ENCODE data around the gene KCNS1. TPM values are rescaled to one million over a fixed set of nuclear protein-coding genes. Genes with fewer than 3 reads are reported as not detected.
A peak's percentile ranks its signal among the peaks of the same experiment; 100 is the strongest.

Gene KCNS1
- total RNA-seq, 1 donor from 2014 or later = 2.2 TPM

- TF ChIP-seq CTCF (IDR thresholded peaks at IDR 0.05; ENCODE audit: insufficient read depth, low read depth, low read length) = no peak
- no peak for TF ChIP-seq EZH2 (IDR thresholded peaks at IDR 0.05; ENCODE audit: insufficient read depth, low read length)
- no peaks in the 10 kb centered on the region for H3K36me3 ChIP-seq (ENCODE audit: insufficient read depth, low read length)
- FAIRE-seq (no peak), DNase-seq (ENCODE audit: low read depth) (no peak)
- H3K4me2 ChIP-seq (ENCODE audit: low read length) = no peak overlapping the region
- H4K20me1 ChIP-seq (ENCODE audit: insufficient read depth, low read length) = no peaks in the 10 kb centered on the region
- H3K79me2 ChIP-seq (ENCODE audit: insufficient read depth, low read length) = no peaks in the 10 kb centered on the region
- H3K4me1 ChIP-seq (ENCODE audit: insufficient read depth, low read length) = no peaks in the 10 kb centered on the region
- H3K9me3 ChIP-seq (ENCODE audit: insufficient read depth, low read depth, low read length) = no peaks in the 10 kb centered on the region
- no peak overlapping the region for H3K9ac ChIP-seq (ENCODE audit: low read length)
- H3K27ac Mint-ChIP-seq (ENCODE audit: unreplicated experiment) = no peak overlapping the region
- H3K27ac ChIP-seq (ENCODE audit: low read depth, low read length) = no peak overlapping the region
- H3K4me3 ChIP-seq (ENCODE audit: insufficient read depth, low read depth, low read length) = no peak overlapping the region
- peaks cover 16% of the 10 kb centered on the region for H3K27me3 Mint-ChIP-seq (ENCODE audit: low read depth, unreplicated experiment)
- peaks cover 14% of the 10 kb centered on the region for H3K27me3 ChIP-seq (ENCODE audit: insufficient read depth, low read length)
- H3K36me3 Mint-ChIP-seq (ENCODE audit: low read depth, unreplicated experiment) = no peaks in the 10 kb centered on the region
- H2AFZ ChIP-seq (ENCODE audit: low read depth, low read length) = no peak overlapping the region
- no peaks in the 10 kb centered on the region for H3K9me3 Mint-ChIP-seq (ENCODE audit: unreplicated experiment)
- no peaks in the 10 kb centered on the region for H3K4me1 Mint-ChIP-seq (ENCODE audit: low read depth, unreplicated experiment)
- no peak overlapping the region for H3K4me3 Mint-ChIP-seq (ENCODE audit: unreplicated experiment)
These were observed 9.4 kb upstream of the KCNS1 start for GRCh38 chr20:45110301-45110700.

DNA sequence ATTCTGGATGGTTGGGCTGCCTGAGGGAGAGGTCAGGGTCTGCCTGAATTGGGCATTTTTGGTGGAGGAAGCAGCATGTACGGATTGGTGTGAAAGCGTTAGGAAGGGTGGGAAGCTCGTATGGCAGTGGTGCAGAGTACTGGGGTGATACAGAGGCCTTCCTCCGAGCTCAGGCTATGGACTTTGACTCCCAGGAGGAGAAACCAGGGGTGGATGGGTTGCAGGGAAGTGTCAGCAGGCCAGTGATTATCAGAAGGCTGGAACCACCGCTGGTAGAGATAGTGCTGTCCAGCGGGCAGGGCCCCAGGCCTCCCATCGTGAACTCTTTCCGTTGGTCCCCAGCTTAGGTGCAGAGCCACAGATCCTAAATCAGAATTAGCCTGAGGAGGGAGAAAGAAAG lies 8.7 kb upstream of the KCNS1 start:
- Histone ChIP-seq H3K9me3 (ENCODE audit: insufficient read depth, low read depth, low read length) (no peaks in the 10 kb centered on the region), H3K9ac (ENCODE audit: low read length) (no peak overlapping the region), H3K4me1 (ENCODE audit: insufficient read depth, low read length) (peaks cover 5% of the 10 kb centered on the region), H3K4me2 (ENCODE audit: low read length) (no peak overlapping the region), H3K36me3 (ENCODE audit: insufficient read depth, low read length) (no peaks in the 10 kb centered on the region), H4K20me1 (ENCODE audit: insufficient read depth, low read length) (no peaks in the 10 kb centered on the region), H3K79me2 (ENCODE audit: insufficient read depth, low read length) (no peaks in the 10 kb centered on the region), H3K27ac (ENCODE audit: low read depth, low read length) (no peak overlapping the region), H2AFZ (ENCODE audit: low read depth, low read length) (no peak overlapping the region), H3K4me3 (ENCODE audit: insufficient read depth, low read depth, low read length) (no peak overlapping the region), H3K27me3 (ENCODE audit: insufficient read depth, low read length) (peaks cover 13% of the 10 kb centered on the region)
- FAIRE-seq (no peak), DNase-seq (ENCODE audit: low read depth) (no peak)
- H3K27ac Mint-ChIP-seq (ENCODE audit: unreplicated experiment) = no peak overlapping the region
- H3K27me3 Mint-ChIP-seq (ENCODE audit: low read depth, unreplicated experiment) = peaks cover 9% of the 10 kb centered on the region
- H3K4me3 Mint-ChIP-seq (ENCODE audit: unreplicated experiment) = no peak overlapping the region
- H3K36me3 Mint-ChIP-seq (ENCODE audit: low read depth, unreplicated experiment) = no peaks in the 10 kb centered on the region
- peaks cover 5% of the 10 kb centered on the region for H3K4me1 Mint-ChIP-seq (ENCODE audit: low read depth, unreplicated experiment)
- H3K9me3 Mint-ChIP-seq (ENCODE audit: unreplicated experiment) = no peaks in the 10 kb centered on the region
- TF ChIP-seq CTCF (IDR thresholded peaks at IDR 0.05; ENCODE audit: insufficient read depth, low read depth, low read length) (no peak), EZH2 (IDR thresholded peaks at IDR 0.05; ENCODE audit: insufficient read depth, low read length) (no peak)

DNA sequence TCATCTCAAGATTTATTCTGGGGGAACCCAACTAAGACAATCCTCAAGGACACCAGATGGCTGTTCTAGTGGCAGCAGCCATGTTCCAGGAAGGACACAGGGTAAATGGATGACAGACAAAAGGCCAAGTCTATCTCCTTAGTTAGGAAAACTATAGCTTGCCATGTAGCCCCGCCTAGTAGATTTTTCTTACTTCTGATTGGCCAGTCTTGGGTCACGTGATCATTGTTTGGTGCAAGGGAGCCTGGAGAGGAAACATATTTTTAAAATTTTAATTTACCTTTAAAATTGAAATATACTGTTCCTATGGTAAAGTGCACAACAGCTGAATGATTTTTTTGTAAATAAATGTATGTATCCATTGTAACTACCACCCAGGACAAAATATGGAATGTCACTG lies 4.4 kb upstream of the KCNS1 start:
- H3K4me3 Mint-ChIP-seq (ENCODE audit: unreplicated experiment) = no peak overlapping the region
- no peaks in the 10 kb centered on the region for H4K20me1 ChIP-seq (ENCODE audit: insufficient read depth, low read length)
- H3K9me3 Mint-ChIP-seq (ENCODE audit: unreplicated experiment) = no peaks in the 10 kb centered on the region
- no peak overlapping the region for H3K9ac ChIP-seq (ENCODE audit: low read length)
- TF ChIP-seq CTCF (IDR thresholded peaks at IDR 0.05; ENCODE audit: insufficient read depth, low read depth, low read length) = no peak
- TF ChIP-seq EZH2 (IDR thresholded peaks at IDR 0.05; ENCODE audit: insufficient read depth, low read length) = no peak
- no peaks in the 10 kb centered on the region for H3K36me3 Mint-ChIP-seq (ENCODE audit: low read depth, unreplicated experiment)
- H3K36me3 ChIP-seq (ENCODE audit: insufficient read depth, low read length) = no peaks in the 10 kb centered on the region
- peaks cover 11% of the 10 kb centered on the region for H3K4me1 ChIP-seq (ENCODE audit: insufficient read depth, low read length)
- peaks cover 2% of the 10 kb centered on the region for H3K27me3 Mint-ChIP-seq (ENCODE audit: low read depth, unreplicated experiment)
- no peaks in the 10 kb centered on the region for H3K79me2 ChIP-seq (ENCODE audit: insufficient read depth, low read length)
- H3K27ac ChIP-seq (ENCODE audit: low read depth, low read length) = no peak overlapping the region
- no peaks in the 10 kb centered on the region for H3K9me3 ChIP-seq (ENCODE audit: insufficient read depth, low read depth, low read length)
- no peaks in the 10 kb centered on the region for H3K27me3 ChIP-seq (ENCODE audit: insufficient read depth, low read length)
- FAIRE-seq (no peak), DNase-seq (ENCODE audit: low read depth) (no peak)
- no peak overlapping the region for H3K27ac Mint-ChIP-seq (ENCODE audit: unreplicated experiment)
- peak overlapping the region; percentile 54 for H3K4me2 ChIP-seq (ENCODE audit: low read length)
- peaks cover 12% of the 10 kb centered on the region for H3K4me1 Mint-ChIP-seq (ENCODE audit: low read depth, unreplicated experiment)
- H2AFZ ChIP-seq (ENCODE audit: low read depth, low read length) = no peak overlapping the region
- no peak overlapping the region for H3K4me3 ChIP-seq (ENCODE audit: insufficient read depth, low read depth, low read length)
